T-helper 17 cell (primary cell): ENCODE results near the gene TM7SF2. TPM values are rescaled to one million over a fixed set of nuclear protein-coding genes. Genes with fewer than 3 reads are reported as not detected.

Source experiments
- ATAC-seq: fragments of 150-1000 bp; cut with Tn5 transposase; 2 replicates; pipeline ENCODE4 v1.10.0; 2021; ENCODE audit warnings: mild to moderate bottlenecking, moderate library complexity
- DNase-seq, 3 donors: peaks; one replicate each; pipeline versions ENCODE4 v3.0.0 to v3.0.0-alpha.2; 2020 to 2021
- H3K9me3 ChIP-seq: one replicate; pipeline ENCODE4 v1.7.0; 2013; ENCODE audit warnings: low read length, mild to moderate bottlenecking; ENCODE audit not compliant: control insufficient read depth, poor library complexity, severe bottlenecking
- H3K27ac Mint-ChIP-seq: one replicate; pipeline ENCODE4 v1.8.0; 2022; ENCODE audit warnings: mild to moderate bottlenecking, moderate library complexity, mixed read lengths
- H3K27me3 Mint-ChIP-seq: one replicate; pipeline ENCODE4 v1.8.0; 2022; ENCODE audit warnings: mixed read lengths
- H3K36me3 Mint-ChIP-seq: one replicate; pipeline ENCODE4 v1.8.0; 2022; ENCODE audit warnings: low read depth, mixed read lengths
- H3K4me1 Mint-ChIP-seq: one replicate; pipeline ENCODE4 v1.8.0; 2022; ENCODE audit warnings: mild to moderate bottlenecking, mixed read lengths
- H3K4me3 Mint-ChIP-seq: one replicate; pipeline ENCODE4 v1.8.0; 2022; ENCODE audit warnings: mild to moderate bottlenecking, moderate library complexity, mixed read lengths
- total RNA-seq, 4 donors: library from RNA in 2 of 4; stranded (reverse) in 2 of 4; gene quantifications; one replicate each; pipeline ENCODE4 v1.2.3 and lab custom pipeline; 2022 to 2026

The TM7SF2 gene
- total RNA-seq, 2 donors from 2014 or later, result 15.2 to 18.5 TPM

DNA sequence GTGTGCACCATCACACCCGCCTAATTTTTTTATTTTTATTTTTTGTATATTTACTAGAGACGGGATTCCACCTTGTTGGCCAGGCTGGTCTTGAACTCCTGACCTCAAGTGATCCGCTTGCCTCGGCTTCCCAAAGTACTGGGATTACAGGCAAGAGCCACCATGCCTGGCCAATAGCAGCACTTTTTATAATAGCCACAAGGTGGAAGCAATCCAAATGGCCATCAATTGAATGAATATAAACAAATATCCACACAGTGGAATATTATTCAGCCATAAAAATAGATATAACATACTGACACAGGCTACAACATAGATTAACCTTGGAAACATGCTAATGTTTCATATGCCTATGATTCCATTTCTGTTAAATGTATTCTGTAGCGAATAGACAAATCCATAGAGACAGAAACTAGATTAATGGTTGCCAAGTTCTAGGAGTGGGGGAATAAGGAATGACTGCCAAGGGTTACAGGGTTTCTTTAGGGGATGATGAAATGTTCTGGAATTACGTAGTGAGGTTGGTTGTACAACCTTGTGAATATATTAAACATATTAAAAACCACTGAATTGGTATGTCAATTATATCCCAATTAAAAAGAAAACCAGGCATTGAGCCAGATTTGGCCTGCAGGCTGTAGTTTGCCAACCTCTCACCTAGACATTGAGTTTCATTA is 10.9 kb upstream of the TM7SF2 start:
- Mint-ChIP-seq H3K4me3 (no peak overlapping the region), H3K27me3 (no peaks in the 10 kb centered on the region), H3K4me1 (peaks cover 17% of the 10 kb centered on the region), H3K27ac (no peak overlapping the region), H3K36me3 (no peaks in the 10 kb centered on the region)
- no peak for DNase-seq
- no peaks in the 10 kb centered on the region for H3K9me3 ChIP-seq
- no peak for ATAC-seq

DNA sequence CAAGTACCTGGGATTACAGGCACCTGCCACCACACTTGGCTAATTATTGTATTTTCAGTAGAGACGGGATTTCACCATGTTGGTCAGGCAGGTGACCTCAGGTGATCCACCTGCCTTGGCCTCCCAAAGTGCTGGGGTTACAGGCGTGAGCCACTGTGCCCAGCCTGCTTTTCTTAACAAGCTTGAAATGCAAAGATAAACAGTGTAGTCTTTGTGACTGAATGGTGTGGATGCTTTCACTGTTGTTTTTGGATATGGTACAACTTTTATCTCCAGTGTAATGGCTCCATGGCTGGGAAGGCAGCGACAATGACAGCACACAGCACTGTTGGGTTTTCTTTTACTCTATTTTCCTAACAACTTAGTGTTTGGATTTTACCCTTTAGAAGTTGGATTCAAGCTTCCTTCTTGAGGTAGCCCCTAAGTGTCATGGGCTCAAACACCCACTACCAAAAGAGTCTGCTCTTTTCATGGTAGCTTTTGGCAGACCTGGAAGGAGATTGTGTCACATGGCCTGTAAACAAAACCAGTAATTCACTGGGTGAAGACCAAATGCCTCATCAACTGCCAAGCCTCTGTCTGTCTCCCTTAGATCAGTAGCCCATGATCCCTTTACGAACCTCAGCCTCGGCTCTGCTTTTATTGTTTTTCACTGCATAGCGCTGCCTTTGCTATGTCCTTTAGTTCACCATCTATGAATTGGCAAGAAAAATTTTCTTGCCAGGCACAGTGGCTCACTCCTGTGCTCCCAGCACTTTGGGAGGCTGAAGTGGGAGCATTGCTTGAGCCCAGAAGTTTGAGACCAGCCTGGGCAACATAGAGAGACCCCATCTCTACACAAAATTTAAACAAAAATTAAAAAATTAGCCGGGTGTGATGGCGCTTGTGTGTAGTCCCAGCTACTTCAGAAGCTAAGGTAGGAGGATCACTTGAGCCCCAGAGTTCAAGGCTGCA is 9.3 kb upstream of the TM7SF2 start:
- Mint-ChIP-seq H3K36me3 (peaks cover 3% of the 10 kb centered on the region), H3K27me3 (no peaks in the 10 kb centered on the region), H3K4me3 (no peak overlapping the region), H3K4me1 (peaks cover 18% of the 10 kb centered on the region), H3K27ac (no peak overlapping the region)
- DNase-seq, result no peak
- ATAC-seq, result no peak
- no peaks in the 10 kb centered on the region for H3K9me3 ChIP-seq

DNA sequence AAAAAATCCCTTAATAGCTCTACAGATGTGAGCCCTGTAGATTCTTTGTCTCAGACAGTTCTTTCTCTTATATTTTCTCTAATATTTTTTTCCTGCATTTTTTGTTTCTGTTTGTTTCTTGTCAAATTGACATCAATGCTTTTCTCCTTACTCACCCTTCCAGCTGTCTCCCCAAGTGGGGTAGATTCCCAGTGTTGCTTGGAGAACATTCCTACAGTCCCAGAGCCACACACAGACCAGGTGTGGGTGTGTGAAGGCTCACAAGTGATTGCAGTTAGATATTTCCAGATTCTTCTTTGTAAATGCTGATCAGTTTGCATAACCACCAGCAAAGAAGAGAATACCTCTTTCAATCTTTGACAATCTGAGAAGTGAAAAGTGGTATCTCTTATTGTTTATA is 8.2 kb upstream of the TM7SF2 start:
- Mint-ChIP-seq H3K27me3 (no peaks in the 10 kb centered on the region), H3K4me3 (no peak overlapping the region), H3K4me1 (peaks cover 18% of the 10 kb centered on the region), H3K27ac (peak overlapping the region; percentile 54), H3K36me3 (peaks cover 3% of the 10 kb centered on the region)
- DNase-seq (no peak), ATAC-seq (no peak)
- H3K9me3 ChIP-seq, result no peaks in the 10 kb centered on the region

DNA sequence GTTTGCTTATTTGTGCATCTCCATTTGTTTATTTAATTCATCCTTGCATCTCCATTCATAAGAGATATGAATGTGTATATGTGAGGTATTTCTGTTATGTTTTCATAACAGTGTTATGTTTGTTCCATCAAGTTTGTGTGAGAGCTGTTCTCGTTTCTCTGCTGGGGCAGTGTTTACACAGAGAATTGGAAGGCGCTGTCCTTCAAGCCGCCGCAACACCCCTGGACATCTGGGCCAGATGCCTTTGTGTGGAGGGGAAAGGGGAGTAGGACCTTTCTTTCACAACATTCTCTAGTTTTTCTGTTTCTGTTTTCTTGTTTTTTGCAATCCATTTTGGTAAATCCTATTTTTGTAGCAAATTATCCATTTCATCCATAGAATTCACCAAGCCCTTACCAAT is 7.0 kb upstream of the TM7SF2 start:
- peaks cover 3% of the 10 kb centered on the region for H3K36me3 Mint-ChIP-seq
- DNase-seq (no peak), ATAC-seq (no peak)
- H3K27ac Mint-ChIP-seq, result peak overlapping the region; percentile 49
- H3K9me3 ChIP-seq, result no peaks in the 10 kb centered on the region
- peaks cover 15% of the 10 kb centered on the region for H3K4me1 Mint-ChIP-seq
- H3K27me3 Mint-ChIP-seq, result no peaks in the 10 kb centered on the region
- H3K4me3 Mint-ChIP-seq, result no peak overlapping the region

DNA sequence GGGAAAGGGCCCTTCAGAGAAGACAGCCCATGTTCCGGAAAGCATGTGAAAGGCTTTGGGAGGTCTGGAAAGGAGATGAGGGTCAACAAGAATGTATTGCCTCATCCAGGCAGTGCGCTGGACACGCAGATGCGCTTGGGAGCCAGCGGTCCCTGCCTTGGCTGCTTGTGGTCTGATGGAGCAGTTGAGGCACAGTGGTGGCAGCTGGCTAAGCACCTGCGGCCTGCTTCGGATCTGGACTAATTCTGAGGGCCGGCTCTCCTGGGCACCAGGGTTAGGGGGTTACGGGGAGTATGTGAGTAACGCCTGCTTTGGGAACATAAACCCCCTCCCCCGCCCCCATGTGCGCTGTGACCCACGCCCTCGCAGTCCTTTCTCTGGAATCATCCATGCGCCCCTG is 4.6 kb upstream of the TM7SF2 start:
- H3K27me3 Mint-ChIP-seq, result no peaks in the 10 kb centered on the region
- H3K27ac Mint-ChIP-seq, result no peak overlapping the region
- no peak overlapping the region for H3K4me3 Mint-ChIP-seq
- H3K36me3 Mint-ChIP-seq, result peaks cover 3% of the 10 kb centered on the region
- H3K4me1 Mint-ChIP-seq, result peaks cover 25% of the 10 kb centered on the region
- no peaks in the 10 kb centered on the region for H3K9me3 ChIP-seq
- ATAC-seq (no peak), DNase-seq (no peak)

DNA sequence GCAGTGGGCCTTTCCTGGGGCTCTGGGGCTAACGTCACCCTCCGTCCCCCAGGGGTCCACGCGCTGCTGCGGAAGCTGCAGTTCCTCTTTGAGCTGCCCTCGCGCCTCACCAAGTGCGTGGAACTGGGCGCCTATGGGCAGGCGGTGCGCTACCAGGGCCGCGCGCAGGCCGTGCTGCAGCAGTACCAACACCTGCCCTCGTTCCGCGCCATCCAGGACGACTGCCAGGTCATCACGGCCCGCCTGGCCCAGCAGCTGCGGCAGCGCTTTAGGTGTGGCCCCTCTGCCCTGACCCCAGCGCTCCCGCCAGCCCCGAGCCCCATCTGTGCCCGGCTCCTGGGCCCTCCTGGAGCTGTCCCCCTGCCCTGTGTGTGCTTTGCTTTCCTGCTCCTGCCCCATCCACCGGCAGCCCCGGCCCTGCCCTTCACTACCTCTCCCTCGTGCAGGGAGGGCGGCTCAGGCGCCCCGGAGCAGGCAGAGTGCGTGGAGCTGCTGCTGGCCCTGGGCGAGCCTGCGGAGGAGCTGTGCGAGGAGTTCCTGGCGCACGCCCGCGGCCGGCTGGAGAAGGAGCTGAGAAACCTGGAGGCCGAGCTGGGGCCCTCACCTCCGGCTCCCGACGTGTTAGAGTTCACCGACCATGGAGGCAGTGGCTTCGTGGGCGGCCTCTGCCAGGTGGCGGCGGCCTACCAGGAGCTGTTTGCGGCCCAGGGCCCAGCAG is 3.8 kb upstream of the TM7SF2 start:
- peaks cover 3% of the 10 kb centered on the region for H3K36me3 Mint-ChIP-seq
- DNase-seq, result no peak

DNA sequence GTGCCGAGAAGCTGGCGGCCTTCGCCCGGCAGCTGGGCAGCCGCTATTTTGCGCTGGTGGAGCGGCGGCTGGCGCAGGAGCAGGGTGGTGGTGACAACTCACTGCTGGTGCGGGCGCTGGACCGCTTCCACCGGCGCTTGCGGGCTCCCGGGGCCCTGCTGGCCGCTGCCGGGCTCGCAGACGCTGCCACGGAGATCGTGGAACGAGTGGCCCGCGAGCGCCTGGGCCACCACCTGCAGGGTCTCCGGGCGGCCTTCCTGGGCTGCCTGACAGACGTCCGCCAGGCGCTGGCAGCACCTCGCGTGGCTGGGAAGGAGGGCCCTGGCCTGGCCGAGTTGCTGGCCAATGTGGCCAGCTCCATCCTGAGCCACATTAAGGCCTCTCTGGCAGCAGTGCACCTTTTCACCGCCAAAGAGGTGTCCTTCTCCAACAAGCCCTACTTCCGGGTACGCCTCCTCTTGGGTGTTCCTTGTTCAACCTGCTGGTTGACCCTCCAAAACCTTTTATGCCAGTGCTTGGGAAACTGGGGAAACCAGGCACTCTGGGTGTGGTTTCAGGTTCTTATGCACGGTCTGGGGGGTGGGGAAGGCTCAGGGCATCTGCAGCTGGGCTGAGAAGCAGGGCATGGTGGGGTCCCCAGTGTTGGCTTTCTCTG is 3.1 kb upstream of the TM7SF2 start:
- Mint-ChIP-seq H3K4me3 (no peak overlapping the region), H3K4me1 (peaks cover 28% of the 10 kb centered on the region), H3K36me3 (peaks cover 3% of the 10 kb centered on the region), H3K27ac (no peak overlapping the region), H3K27me3 (no peaks in the 10 kb centered on the region)
- DNase-seq (no peak), ATAC-seq (no peak)
- H3K9me3 ChIP-seq, result no peaks in the 10 kb centered on the region

More for the DNA sequence above, 3.8 kb upstream of the TM7SF2 start:
- H3K4me1 Mint-ChIP-seq, result peaks cover 27% of the 10 kb centered on the region
- no peaks in the 10 kb centered on the region for H3K27me3 Mint-ChIP-seq
- H3K27ac Mint-ChIP-seq, result no peak overlapping the region
- ATAC-seq, result no peak
- H3K4me3 Mint-ChIP-seq, result no peak overlapping the region
- H3K9me3 ChIP-seq, result no peaks in the 10 kb centered on the region

DNA sequence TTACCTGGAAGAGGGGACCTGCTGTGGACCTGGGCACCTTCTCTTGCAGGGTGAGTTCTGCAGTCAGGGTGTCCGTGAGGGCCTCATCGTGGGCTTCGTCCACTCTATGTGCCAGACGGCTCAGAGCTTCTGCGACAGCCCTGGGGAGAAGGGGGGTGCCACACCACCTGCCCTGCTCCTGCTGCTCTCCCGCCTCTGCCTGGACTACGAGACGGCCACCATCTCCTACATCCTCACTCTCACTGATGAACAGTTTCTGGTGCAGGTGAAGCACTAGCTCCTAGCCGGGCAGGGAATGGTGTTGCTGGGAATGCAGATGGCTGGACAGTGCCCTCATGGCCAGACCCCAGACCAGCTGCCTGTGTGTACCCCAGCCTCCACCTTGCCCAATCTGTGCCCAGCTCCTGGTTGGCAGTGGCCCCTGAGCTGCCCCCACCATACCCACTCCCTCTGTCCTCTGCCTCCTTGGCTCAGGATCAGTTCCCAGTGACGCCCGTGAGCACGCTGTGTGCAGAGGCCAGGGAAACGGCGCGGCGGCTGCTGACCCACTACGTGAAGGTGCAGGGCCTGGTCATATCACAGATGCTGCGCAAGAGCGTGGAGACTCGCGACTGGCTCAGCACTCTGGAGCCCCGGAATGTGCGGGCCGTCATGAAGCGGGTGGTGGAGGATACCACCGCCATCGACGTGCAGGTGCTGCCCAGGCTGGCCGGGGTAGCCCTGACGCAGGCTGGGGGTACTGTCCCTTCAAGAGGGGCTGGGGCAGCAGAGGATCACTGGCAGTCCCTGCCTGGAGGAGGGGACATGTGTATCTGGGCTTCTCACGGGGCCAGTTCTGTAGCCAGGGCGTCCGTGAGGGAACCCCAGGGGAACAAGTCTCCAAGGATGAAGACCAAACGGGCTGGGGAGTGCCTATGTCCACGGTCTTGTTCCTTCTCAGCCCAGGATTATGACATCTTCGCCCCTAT is 2.2 kb upstream of the TM7SF2 start:
- no peak for DNase-seq
- peak overlapping the region; percentile 47 for H3K4me3 Mint-ChIP-seq

DNA sequence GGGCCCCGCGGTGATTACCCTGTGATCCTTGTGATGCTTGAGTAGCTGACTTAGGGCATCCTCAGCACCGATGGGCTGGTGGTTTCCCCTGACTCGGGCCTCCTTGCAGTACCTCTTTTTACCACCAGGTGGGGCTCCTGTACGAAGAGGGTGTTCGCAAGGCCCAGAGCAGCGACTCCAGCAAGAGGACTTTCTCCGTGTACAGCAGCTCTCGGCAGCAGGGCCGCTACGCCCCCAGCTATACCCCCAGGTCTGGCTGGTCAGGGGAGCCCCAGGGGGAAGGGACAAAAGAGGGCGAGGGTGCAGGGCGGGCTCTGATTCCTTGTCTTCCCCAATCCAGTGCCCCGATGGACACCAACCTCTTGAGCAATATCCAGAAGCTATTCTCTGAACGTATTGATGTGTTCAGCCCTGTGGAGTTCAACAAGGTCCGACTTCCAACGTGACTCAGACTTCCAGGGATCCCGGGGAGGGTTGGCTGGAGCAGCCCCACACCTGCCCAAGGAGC is 1.3 kb upstream of the TM7SF2 start:
- H3K27me3 Mint-ChIP-seq, result no peaks in the 10 kb centered on the region
- peak; percentile 69 for ATAC-seq
- peak; percentile 85 to 100 (median 86) for DNase-seq
- peak overlapping the region; percentile 97 for H3K27ac Mint-ChIP-seq
- H3K36me3 Mint-ChIP-seq, result peaks cover 3% of the 10 kb centered on the region
- H3K9me3 ChIP-seq, result no peaks in the 10 kb centered on the region
- peaks cover 24% of the 10 kb centered on the region for H3K4me1 Mint-ChIP-seq
- peak overlapping the region; percentile 68 for H3K4me3 Mint-ChIP-seq

More for the DNA sequence above, 2.2 kb upstream of the TM7SF2 start:
- Mint-ChIP-seq H3K36me3 (peaks cover 3% of the 10 kb centered on the region), H3K4me1 (peaks cover 27% of the 10 kb centered on the region), H3K27me3 (no peaks in the 10 kb centered on the region), H3K27ac (peak overlapping the region; percentile 97)
- H3K9me3 ChIP-seq, result no peaks in the 10 kb centered on the region
- no peak for ATAC-seq

DNA sequence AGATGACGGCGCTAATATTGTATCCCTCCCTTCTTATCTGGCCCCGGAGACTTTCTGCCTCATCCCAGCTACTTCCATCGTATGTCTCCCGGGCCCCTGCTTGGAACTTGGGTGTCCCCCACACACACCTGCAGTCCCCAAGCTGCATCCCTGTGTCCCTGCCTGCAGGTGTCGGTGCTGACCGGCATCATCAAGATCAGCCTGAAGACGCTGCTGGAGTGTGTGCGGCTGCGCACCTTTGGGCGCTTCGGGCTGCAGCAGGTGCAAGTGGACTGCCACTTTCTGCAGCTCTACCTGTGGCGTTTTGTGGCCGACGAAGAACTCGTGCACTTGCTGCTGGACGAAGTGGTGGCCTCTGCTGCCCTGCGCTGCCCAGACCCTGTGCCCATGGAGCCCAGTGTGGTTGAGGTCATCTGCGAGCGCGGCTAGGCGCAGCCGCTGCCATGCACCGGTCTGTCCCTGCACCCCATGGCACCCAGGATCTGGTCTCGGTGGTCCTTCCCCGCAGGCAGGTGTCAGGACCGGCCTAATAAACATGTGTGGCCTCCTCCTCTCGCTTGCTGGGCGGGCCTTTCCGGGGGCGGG is 421 bp upstream of the TM7SF2 start:
- Mint-ChIP-seq H3K36me3 (peaks cover 3% of the 10 kb centered on the region), H3K27me3 (no peaks in the 10 kb centered on the region), H3K4me3 (peak overlapping the region; percentile 97), H3K27ac (peak overlapping the region; percentile 97), H3K4me1 (peaks cover 22% of the 10 kb centered on the region)
- DNase-seq (no peak), ATAC-seq (no peak)
- no peaks in the 10 kb centered on the region for H3K9me3 ChIP-seq

DNA sequence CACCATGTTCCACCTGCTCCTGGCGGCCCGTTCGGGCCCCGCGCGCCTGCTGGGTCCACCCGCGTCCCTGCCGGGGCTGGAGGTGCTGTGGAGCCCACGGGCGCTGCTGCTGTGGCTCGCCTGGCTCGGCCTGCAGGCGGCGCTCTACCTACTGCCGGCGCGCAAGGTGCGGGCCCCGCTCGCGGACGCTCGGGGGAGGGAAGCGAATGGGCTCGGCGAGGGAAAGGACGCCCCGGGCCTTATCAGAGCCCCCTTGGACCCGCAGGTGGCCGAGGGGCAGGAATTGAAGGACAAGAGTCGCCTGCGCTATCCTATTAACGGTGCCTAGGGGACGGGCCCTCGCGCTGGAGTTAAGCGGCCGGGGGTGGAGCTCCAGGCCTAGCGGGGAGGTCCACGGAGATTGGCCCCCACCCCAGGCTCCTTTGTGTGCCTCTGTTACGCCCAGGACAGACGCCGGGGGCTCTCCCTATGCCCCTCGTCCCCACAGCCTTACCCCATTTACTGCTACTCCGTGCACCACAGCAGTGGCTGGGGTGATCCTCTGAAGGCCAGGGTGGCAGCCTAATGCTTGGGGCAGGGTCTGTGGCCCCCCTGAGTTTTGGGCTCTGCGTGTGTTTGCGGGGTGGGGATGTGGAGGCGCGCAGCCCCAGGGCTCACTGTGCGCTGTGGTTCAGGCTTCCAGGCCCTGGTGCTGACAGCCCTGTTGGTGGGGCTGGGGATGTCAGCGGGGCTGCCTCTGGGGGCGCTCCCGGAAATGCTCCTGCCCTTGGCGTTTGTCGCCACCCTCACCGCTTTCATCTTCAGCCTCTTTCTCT is 1.1 kb downstream of the TM7SF2 start:
- Mint-ChIP-seq H3K27me3 (no peaks in the 10 kb centered on the region), H3K36me3 (no peaks in the 10 kb centered on the region), H3K27ac (peak overlapping the region; percentile 97), H3K4me3 (peak overlapping the region; percentile 97), H3K4me1 (peaks cover 25% of the 10 kb centered on the region)
- no peaks in the 10 kb centered on the region for H3K9me3 ChIP-seq
- peak; percentile 67 to 76 (median 70) for DNase-seq
- ATAC-seq, result peak; percentile 54
